Measurements from ENCODE around the gene CRTAC1.

DNA sequence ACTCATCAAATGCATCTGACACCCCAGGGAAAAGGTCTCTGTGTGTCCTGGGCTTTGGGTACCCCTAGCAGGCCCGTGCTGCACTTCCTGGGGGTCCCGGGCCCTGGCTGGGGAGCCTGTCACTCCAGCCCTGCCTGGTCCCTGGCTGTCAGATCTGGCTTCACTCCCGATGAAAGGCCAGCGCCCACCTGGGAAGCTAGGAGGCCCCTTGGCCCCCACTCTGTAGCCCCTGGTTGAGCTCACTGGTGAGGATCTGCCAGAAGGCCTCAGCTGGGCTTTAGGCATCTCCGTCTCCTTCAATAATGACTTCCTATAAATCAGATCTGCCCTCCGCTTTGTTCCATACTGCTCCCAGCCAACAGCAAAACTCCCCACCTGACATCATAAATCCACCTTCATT lies 116.8 kb downstream of the CRTAC1 start:
- TF ChIP-seq, protein P1, sequence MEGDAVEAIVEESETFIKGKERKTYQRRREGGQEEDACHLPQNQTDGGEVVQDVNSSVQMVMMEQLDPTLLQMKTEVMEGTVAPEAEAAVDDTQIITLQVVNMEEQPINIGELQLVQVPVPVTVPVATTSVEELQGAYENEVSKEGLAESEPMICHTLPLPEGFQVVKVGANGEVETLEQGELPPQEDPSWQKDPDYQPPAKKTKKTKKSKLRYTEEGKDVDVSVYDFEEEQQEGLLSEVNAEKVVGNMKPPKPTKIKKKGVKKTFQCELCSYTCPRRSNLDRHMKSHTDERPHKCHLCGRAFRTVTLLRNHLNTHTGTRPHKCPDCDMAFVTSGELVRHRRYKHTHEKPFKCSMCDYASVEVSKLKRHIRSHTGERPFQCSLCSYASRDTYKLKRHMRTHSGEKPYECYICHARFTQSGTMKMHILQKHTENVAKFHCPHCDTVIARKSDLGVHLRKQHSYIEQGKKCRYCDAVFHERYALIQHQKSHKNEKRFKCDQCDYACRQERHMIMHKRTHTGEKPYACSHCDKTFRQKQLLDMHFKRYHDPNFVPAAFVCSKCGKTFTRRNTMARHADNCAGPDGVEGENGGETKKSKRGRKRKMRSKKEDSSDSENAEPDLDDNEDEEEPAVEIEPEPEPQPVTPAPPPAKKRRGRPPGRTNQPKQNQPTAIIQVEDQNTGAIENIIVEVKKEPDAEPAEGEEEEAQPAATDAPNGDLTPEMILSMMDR (conservative IDR thresholded peaks at IDR 0.05; ENCODE audit: low read depth, low read length) = no peak
- TF ChIP-seq EZH2 (IDR thresholded peaks at IDR 0.05; ENCODE audit: borderline replicate concordance, low read depth, low read length, poor library complexity, severe bottlenecking) = no peak
